HCT116 (cell line): ENCODE measurements around the gene ZNF837.

Experiments used
- EGR1 ChIP-seq: IDR thresholded peaks from 2 replicates; pipeline ENCODE4 v1.6.1; 2012; ENCODE audit warnings: low read depth
- EZH2 ChIP-seq: fragments of 200-600 bp; sonication (generic); IDR thresholded peaks from 2 replicates; pipeline ENCODE4 v1.6.1; 2017; ENCODE audit warnings: antibody characterized with exemption, mixed run types
- EZH2phosphoT487 ChIP-seq: fragments of 200-600 bp; IDR thresholded peaks from 2 replicates; pipeline ENCODE4 v1.6.1; 2018; ENCODE audit warnings: antibody characterized with exemption, borderline replicate concordance
- POLR2A ChIP-seq: IDR thresholded peaks from 2 replicates; pipeline ENCODE4 v1.7.0; 2011; ENCODE audit warnings: borderline replicate concordance; ENCODE audit not compliant: insufficient read depth, insufficient read length; ENCODE audit errors: extremely low read depth
- POLR2AphosphoS5 ChIP-seq: IDR thresholded peaks from 2 replicates; pipeline ENCODE4 v1.6.1; 2011; ENCODE audit warnings: mild to moderate bottlenecking, low read depth, low read length, moderate library complexity
- RAD21 ChIP-seq: IDR thresholded peaks from 2 replicates; pipeline ENCODE4 v1.6.1; 2012; ENCODE audit warnings: low read depth, mild to moderate bottlenecking
- SP1 ChIP-seq: IDR thresholded peaks from 2 replicates; pipeline ENCODE4 v1.6.1; 2012; ENCODE audit warnings: low read depth
- TF ChIP-seq, protein P1 (sequence below), 3 experiments: fragments of 200-600 bp in 1 of 3; sonication (generic) in 1 of 3; IDR thresholded peaks in 2 of 3; conservative IDR thresholded peaks in 1 of 3; 2 replicates each; pipeline ENCODE4 v1.5.1; 2012 to 2017; ENCODE audit warnings: low read depth in 2 of 3, low read length in 2 of 3, antibody characterized with exemption in 1 of 3, borderline replicate concordance in 1 of 3, control low read depth in 1 of 3, mild to moderate bottlenecking in 1 of 3, mixed read lengths in 1 of 3, mixed run types in 1 of 3, moderate library complexity in 1 of 3; ENCODE audit not compliant: insufficient read depth in 1 of 3
- TF ChIP-seq, protein P2 (sequence below): IDR thresholded peaks from 2 replicates; pipeline ENCODE4 v1.6.1; 2012
- TF ChIP-seq, protein P3 (sequence below): IDR thresholded peaks from 2 replicates; pipeline ENCODE4 v1.6.1; 2012

DNA sequence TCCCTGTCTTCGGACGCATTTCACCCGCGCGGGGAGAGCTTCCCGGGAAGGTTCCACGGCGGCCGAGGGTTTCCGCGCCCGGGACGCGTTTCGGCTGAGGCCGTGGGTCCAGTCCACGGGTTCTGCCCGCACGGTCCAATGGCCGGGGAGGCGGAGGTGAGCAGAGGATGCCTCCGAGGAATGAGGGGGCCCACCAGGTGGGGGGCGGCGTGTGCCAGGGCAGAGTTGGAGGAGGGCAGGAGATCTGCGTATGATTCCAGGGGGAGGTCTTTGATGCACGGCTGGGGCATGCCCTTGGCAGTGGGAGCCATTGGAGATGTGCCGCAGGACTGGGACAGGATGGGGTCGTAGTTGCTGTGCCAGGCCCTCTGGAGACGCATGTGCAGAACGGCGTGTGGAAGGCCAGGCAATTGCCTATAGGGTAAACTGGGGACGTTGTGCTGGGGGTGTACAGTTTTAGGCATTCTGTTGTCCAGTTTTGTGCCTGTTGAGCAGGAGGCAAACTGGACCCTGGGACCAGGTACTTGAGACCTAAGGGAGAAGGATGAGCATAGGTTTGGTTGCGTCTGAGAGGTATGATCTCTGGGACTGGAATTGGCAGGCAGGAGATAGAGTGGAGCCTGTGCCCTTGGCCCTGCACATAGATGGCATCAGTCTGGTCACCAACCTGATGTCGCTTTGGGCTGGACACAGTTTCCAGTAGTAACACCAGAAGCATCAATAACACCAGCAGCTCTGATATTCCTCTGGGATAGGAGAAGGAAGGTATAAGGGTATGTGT lies 28.4 kb upstream of the ZNF837 start:
- TF ChIP-seq, protein P1, sequence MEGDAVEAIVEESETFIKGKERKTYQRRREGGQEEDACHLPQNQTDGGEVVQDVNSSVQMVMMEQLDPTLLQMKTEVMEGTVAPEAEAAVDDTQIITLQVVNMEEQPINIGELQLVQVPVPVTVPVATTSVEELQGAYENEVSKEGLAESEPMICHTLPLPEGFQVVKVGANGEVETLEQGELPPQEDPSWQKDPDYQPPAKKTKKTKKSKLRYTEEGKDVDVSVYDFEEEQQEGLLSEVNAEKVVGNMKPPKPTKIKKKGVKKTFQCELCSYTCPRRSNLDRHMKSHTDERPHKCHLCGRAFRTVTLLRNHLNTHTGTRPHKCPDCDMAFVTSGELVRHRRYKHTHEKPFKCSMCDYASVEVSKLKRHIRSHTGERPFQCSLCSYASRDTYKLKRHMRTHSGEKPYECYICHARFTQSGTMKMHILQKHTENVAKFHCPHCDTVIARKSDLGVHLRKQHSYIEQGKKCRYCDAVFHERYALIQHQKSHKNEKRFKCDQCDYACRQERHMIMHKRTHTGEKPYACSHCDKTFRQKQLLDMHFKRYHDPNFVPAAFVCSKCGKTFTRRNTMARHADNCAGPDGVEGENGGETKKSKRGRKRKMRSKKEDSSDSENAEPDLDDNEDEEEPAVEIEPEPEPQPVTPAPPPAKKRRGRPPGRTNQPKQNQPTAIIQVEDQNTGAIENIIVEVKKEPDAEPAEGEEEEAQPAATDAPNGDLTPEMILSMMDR (IDR thresholded peaks at IDR 0.05 in 2 of 3, conservative IDR thresholded peaks at IDR 0.05 in 1 of 3; ENCODE audit: borderline replicate concordance in 1 of 3, insufficient read depth in 1 of 3, low read depth in 2 of 3, low read length in 2 of 3) = no peak
- TF ChIP-seq, protein P2, sequence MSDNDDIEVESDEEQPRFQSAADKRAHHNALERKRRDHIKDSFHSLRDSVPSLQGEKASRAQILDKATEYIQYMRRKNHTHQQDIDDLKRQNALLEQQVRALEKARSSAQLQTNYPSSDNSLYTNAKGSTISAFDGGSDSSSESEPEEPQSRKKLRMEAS = no peak
- TF ChIP-seq, protein P3, sequence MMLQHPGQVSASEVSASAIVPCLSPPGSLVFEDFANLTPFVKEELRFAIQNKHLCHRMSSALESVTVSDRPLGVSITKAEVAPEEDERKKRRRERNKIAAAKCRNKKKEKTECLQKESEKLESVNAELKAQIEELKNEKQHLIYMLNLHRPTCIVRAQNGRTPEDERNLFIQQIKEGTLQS = no peak
- no peak for TF ChIP-seq POLR2A
- TF ChIP-seq EGR1 = no peak
- TF ChIP-seq EZH2 = no peak
- no peak for TF ChIP-seq POLR2AphosphoS5
- TF ChIP-seq RAD21 = no peak
- TF ChIP-seq EZH2phosphoT487 = no peak
- no peak for TF ChIP-seq SP1
